Activated T-cell treated with anti-CD3 and anti-CD28 coated beads, Interleukin-2, amount 50 U/mL, for 48 hours (primary cell): ENCODE data around the gene RYK.

Experiments
- DNase-seq, 2 experiments: peaks; one replicate each; pipeline ENCODE4 v3.0.0-alpha.2; 2020

The RYK gene

GRCh38 chr3:134147411-134147810 is 103.2 kb downstream of the RYK start:
- DNase-seq, result no peak

GRCh38 chr3:134146666-134147065 is 104.0 kb downstream of the RYK start:
- no peak for DNase-seq

GRCh38 chr3:134145183-134145582 is 105.5 kb downstream of the RYK start:
- DNase-seq, result no peak

- DNase-seq, result no peak
Observed at GRCh38 chr3:134144694-134145093, 106.0 kb downstream of the RYK start.

- DNase-seq, result no peak
Observed at GRCh38 chr3:134143828-134144401, 106.7 kb downstream of the RYK start.

- DNase-seq, result no peak
Observed at GRCh38 chr3:134136604-134137003, 114.1 kb downstream of the RYK start.

GRCh38 chr3:134134698-134135415 is 115.8 kb downstream of the RYK start:
- no peak for DNase-seq

- no peak for DNase-seq
Observed at GRCh38 chr3:134134240-134134639, 116.4 kb downstream of the RYK start.

GRCh38 chr3:134132961-134133360 is 117.7 kb downstream of the RYK start:
- no peak for DNase-seq

GRCh38 chr3:134126153-134126552 is 124.5 kb downstream of the RYK start:
- DNase-seq, result no peak

- DNase-seq, result no peak
Observed at GRCh38 chr3:134114726-134115125, 135.9 kb downstream of the RYK start.

GRCh38 chr3:134111616-134112015 is 139.0 kb downstream of the RYK start:
- DNase-seq, result no peak

GRCh38 chr3:134110963-134111362 is 139.7 kb downstream of the RYK start:
- DNase-seq, result no peak
